K562 (cell line): ENCODE results near the gene ZNF669.

Experiments used
- ETV6 ChIP-seq, 3 experiments: fragments of 150-350 bp in 1 of 3; sonication (generic) in 1 of 3; formaldehyde crosslinking in 1 of 3; IDR thresholded peaks; 2 replicates each; pipeline versions ENCODE4 v1.6.1 to v1.8.0; 2014 to 2022; ENCODE audit warnings: borderline replicate concordance in 2 of 3, low read depth in 2 of 3, antibody characterized with exemption in 1 of 3, low read length in 1 of 3, mild to moderate bottlenecking in 1 of 3, missing genetic modification reagents in 1 of 3
- POLR2AphosphoS5 ChIP-seq: IDR thresholded peaks from 2 replicates; pipeline ENCODE4 v1.6.1; 2011; ENCODE audit warnings: mild to moderate bottlenecking, low read depth, low read length, moderate library complexity; ENCODE audit not compliant: control insufficient read depth, insufficient read depth
- TBP ChIP-seq: optimal IDR thresholded peaks from 2 replicates; pipeline ENCODE3; 2011; ENCODE audit warnings: low read depth, low read length, improper control_type of control experiment

- TF ChIP-seq ETV6 (IDR thresholded peaks at IDR 0.05; ENCODE audit: borderline replicate concordance in 1 of 2, low read depth in 2 of 2, low read length in 1 of 2), result no peak
- no peak for TF ChIP-seq ETV6 (CRISPR knock-in tag; IDR thresholded peaks at IDR 0.05; ENCODE audit: borderline replicate concordance)
- TF ChIP-seq TBP, result no peak
- no peak for TF ChIP-seq POLR2AphosphoS5
Observed at GRCh38 chr1:247096544-247096943, 7.6 kb downstream of the ZNF669 start.
